Ovary (tissue), 3 donors: Measurements from ENCODE around the gene FAM184B.

Experiments used
- EP300 ChIP-seq: sonication (generic); formaldehyde crosslinking; IDR thresholded peaks from one replicate; pipeline ENCODE4 v1.6.1; 2017; ENCODE audit warnings: antibody characterized with exemption
- TF ChIP-seq, protein P1 (sequence below), 3 donors: fragments of 450-650 bp in 2 of 3; fragments of 200-600 bp in 1 of 3; IDR thresholded peaks; one replicate each; pipeline versions ENCODE4 v1.5.1 to v1.8.0; 2016 to 2022; ENCODE audit warnings: antibody characterized with exemption in 3 of 3, mild to moderate bottlenecking in 1 of 3
- donor health status: DM: no; HTN: no; CAD: no.

DNA sequence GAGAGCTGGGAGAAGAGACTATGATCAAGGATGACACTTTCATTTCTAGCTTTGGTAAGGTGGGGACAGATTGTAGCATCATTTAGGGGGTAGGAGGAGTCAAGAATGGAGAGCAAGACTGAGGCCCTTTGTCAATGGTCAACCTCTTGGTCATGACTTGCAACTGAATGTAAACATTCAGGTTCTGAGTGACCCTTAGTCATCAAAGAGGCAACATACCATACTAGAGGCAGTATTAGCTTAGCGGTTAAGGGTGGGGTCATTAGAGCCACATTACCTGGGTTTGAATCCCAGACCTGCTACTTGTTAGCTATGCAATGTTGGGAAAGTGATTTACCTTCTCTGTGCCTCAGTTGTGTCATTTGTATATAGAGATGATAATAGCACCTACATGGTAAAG is 90.5 kb downstream of the FAM184B start:
- TF ChIP-seq, protein P1, sequence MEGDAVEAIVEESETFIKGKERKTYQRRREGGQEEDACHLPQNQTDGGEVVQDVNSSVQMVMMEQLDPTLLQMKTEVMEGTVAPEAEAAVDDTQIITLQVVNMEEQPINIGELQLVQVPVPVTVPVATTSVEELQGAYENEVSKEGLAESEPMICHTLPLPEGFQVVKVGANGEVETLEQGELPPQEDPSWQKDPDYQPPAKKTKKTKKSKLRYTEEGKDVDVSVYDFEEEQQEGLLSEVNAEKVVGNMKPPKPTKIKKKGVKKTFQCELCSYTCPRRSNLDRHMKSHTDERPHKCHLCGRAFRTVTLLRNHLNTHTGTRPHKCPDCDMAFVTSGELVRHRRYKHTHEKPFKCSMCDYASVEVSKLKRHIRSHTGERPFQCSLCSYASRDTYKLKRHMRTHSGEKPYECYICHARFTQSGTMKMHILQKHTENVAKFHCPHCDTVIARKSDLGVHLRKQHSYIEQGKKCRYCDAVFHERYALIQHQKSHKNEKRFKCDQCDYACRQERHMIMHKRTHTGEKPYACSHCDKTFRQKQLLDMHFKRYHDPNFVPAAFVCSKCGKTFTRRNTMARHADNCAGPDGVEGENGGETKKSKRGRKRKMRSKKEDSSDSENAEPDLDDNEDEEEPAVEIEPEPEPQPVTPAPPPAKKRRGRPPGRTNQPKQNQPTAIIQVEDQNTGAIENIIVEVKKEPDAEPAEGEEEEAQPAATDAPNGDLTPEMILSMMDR (IDR thresholded peaks at IDR 0.05), result no peak
- TF ChIP-seq EP300, result no peak
